Nephron progenitor cell (in vitro differentiated cells): ENCODE measurements around the gene NDRG3.
A peak's percentile ranks its signal among the peaks of the same experiment; 100 is the strongest.

Source experiments
- DNase-seq: peaks from one replicate; pipeline ENCODE4 v3.0.0; 2021
- H3K27ac Mint-ChIP-seq: 2 replicates; pipeline ENCODE4 v1.8.0; 2021; ENCODE audit warnings: mild to moderate bottlenecking, moderate library complexity, mixed read lengths
- H3K27me3 Mint-ChIP-seq: 2 replicates; pipeline ENCODE4 v1.8.0; 2021; ENCODE audit warnings: mild to moderate bottlenecking, low read depth, mixed read lengths; ENCODE audit not compliant: poor library complexity
- H3K36me3 Mint-ChIP-seq: 2 replicates; pipeline ENCODE4 v1.8.0; 2021; ENCODE audit warnings: low read depth, mixed read lengths
- H3K4me1 Mint-ChIP-seq: 2 replicates; pipeline ENCODE4 v1.8.0; 2021; ENCODE audit warnings: mixed read lengths
- H3K4me3 Mint-ChIP-seq: 2 replicates; pipeline ENCODE4 v1.8.0; 2021; ENCODE audit warnings: mild to moderate bottlenecking, moderate library complexity, mixed read lengths
- H3K9me3 Mint-ChIP-seq: 2 replicates; pipeline ENCODE4 v1.8.0; 2021; ENCODE audit warnings: mild to moderate bottlenecking, moderate library complexity, mixed read lengths
- TF ChIP-seq, protein P1 (sequence below): fragments of 200-600 bp; sonication (generic); IDR thresholded peaks from 2 replicates; pipeline ENCODE4 v1.5.0; 2021; ENCODE audit warnings: antibody characterized with exemption

NDRG3 gene

GRCh38 chr20:36631646-36632045 lies 114.2 kb downstream of the NDRG3 start:
- H3K27me3 Mint-ChIP-seq, result peaks cover 4% of the 10 kb centered on the region
- H3K4me1 Mint-ChIP-seq, result peaks cover 18% of the 10 kb centered on the region
- no peak for DNase-seq
- H3K36me3 Mint-ChIP-seq, result no peaks in the 10 kb centered on the region
- no peaks in the 10 kb centered on the region for H3K9me3 Mint-ChIP-seq
- H3K27ac Mint-ChIP-seq, result no peak overlapping the region
- no peak overlapping the region for H3K4me3 Mint-ChIP-seq
- TF ChIP-seq, protein P1, sequence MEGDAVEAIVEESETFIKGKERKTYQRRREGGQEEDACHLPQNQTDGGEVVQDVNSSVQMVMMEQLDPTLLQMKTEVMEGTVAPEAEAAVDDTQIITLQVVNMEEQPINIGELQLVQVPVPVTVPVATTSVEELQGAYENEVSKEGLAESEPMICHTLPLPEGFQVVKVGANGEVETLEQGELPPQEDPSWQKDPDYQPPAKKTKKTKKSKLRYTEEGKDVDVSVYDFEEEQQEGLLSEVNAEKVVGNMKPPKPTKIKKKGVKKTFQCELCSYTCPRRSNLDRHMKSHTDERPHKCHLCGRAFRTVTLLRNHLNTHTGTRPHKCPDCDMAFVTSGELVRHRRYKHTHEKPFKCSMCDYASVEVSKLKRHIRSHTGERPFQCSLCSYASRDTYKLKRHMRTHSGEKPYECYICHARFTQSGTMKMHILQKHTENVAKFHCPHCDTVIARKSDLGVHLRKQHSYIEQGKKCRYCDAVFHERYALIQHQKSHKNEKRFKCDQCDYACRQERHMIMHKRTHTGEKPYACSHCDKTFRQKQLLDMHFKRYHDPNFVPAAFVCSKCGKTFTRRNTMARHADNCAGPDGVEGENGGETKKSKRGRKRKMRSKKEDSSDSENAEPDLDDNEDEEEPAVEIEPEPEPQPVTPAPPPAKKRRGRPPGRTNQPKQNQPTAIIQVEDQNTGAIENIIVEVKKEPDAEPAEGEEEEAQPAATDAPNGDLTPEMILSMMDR, result no peak

GRCh38 chr20:36629719-36630681 lies 115.9 kb downstream of the NDRG3 start:
- Mint-ChIP-seq H3K27me3 (peaks cover 4% of the 10 kb centered on the region), H3K36me3 (no peaks in the 10 kb centered on the region), H3K27ac (no peak overlapping the region), H3K9me3 (no peaks in the 10 kb centered on the region), H3K4me3 (no peak overlapping the region), H3K4me1 (peaks cover 19% of the 10 kb centered on the region)
- DNase-seq, result no peak
- TF ChIP-seq, protein P1, result no peak

GRCh38 chr20:36628076-36628475 lies 117.8 kb downstream of the NDRG3 start:
- Mint-ChIP-seq H3K9me3 (no peaks in the 10 kb centered on the region), H3K4me1 (peaks cover 33% of the 10 kb centered on the region), H3K27ac (no peak overlapping the region), H3K27me3 (peaks cover 4% of the 10 kb centered on the region), H3K36me3 (no peaks in the 10 kb centered on the region), H3K4me3 (no peak overlapping the region)
- TF ChIP-seq, protein P1, result no peak
- DNase-seq, result no peak

GRCh38 chr20:36624944-36625324 lies 121.0 kb downstream of the NDRG3 start:
- Mint-ChIP-seq H3K4me1 (peaks cover 34% of the 10 kb centered on the region), H3K27ac (no peak overlapping the region), H3K36me3 (no peaks in the 10 kb centered on the region), H3K4me3 (no peak overlapping the region), H3K27me3 (peaks cover 4% of the 10 kb centered on the region), H3K9me3 (no peaks in the 10 kb centered on the region)
- DNase-seq, result no peak
- TF ChIP-seq, protein P1, result no peak

DNA sequence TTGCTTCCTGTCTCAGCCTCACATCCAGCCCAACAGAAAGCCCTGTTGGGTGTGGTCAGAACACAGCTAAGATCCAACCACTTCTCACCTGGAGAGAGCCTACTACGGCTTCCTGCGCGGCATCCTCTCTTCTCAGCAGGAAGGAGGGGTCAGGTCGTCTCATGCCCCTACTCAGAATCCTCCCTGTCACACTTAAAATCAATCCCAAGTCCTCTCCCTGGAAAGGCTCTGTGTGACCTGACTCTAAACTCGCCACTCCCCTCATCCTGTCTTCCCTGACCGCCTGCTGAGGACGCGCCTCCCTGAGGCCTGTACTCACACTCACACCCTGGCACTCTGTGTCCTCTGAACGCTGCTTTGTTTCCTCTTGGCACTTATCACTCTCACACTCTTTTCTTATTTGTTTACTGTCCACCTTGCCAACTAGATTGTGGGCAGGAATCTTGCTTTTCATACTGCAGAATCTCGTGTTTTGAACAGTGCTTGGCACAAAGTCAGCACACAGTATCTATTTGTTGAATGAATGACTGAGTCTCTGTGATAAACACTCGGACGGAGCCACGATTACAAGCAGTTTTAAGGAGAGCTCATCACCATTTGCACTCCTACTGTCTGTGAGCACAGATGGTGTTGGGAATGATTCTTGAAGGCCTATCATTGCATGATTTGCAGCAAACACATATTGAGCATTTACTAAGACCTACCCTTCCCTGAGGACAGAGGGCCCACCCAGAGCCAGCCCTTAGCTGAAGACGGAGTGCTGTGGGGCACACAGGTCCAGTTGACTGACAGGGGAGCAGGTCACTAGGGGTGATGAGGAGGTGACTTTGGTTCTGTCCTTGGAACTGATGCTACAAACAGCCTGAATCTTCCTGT lies 121.6 kb downstream of the NDRG3 start:
- no peak for DNase-seq
- H3K4me3 Mint-ChIP-seq, result no peak overlapping the region
- peak overlapping the region; percentile 77 for H3K27ac Mint-ChIP-seq
- H3K9me3 Mint-ChIP-seq, result no peaks in the 10 kb centered on the region
- peaks cover 4% of the 10 kb centered on the region for H3K27me3 Mint-ChIP-seq
- H3K36me3 Mint-ChIP-seq, result no peaks in the 10 kb centered on the region
- TF ChIP-seq, protein P1, result no peak
- H3K4me1 Mint-ChIP-seq, result peaks cover 29% of the 10 kb centered on the region
